Measurements from ENCODE around the gene NAA38.

GRCh38 chr17:7845359-7846062 lies 11.8 kb downstream of the NAA38 start:
- TF ChIP-seq CTCF (conservative IDR thresholded peaks at IDR 0.05) (no peak), ZFX (IDR thresholded peaks at IDR 0.05) (no peak)
